Bronchial epithelial cell (primary cell): ENCODE results near the gene PTPRN2. TPM values are rescaled to one million over a fixed set of nuclear protein-coding genes. Genes with fewer than 3 reads are reported as not detected.
A peak's percentile ranks its signal among the peaks of the same experiment; 100 is the strongest.

ENCODE experiments used
- DNase-seq: peaks from one replicate; pipeline ENCODE4 v3.0.0-alpha.2; 2010; ENCODE audit warnings: low read depth
- FAIRE-seq: peaks from 2 replicates; lab custom pipeline; 2011; peaks lifted over from hg19 to GRCh38; lab: Jason Lieb, UNC
- H3K27me3 ChIP-seq: 2 replicates; pipeline ENCODE4 v1.5.1; 2011; ENCODE audit warnings: low read length; ENCODE audit not compliant: control insufficient read depth, insufficient read depth
- H3K36me3 ChIP-seq: 2 replicates; pipeline ENCODE4 v1.5.1; 2011; ENCODE audit warnings: low read length; ENCODE audit not compliant: control insufficient read depth, insufficient read depth
- H3K4me3 ChIP-seq: 2 replicates; pipeline ENCODE4 v1.5.1; 2011; ENCODE audit warnings: mild to moderate bottlenecking, low read depth, low read length, control low read depth
- CTCF ChIP-seq: IDR thresholded peaks from 2 replicates; pipeline ENCODE4 v1.5.1; 2011; ENCODE audit warnings: mild to moderate bottlenecking, moderate library complexity, low read length, control low read depth, inconsistent platforms; ENCODE audit not compliant: insufficient read depth, severe bottlenecking
- total RNA-seq: library from RNA; depleted of rRNA; stranded (reverse); fragments of >200 nt; gene quantifications from 2 replicates; pipeline ENCODE4 v1.2.1, GENCODE V29; 2014

The PTPRN2 gene
- total RNA-seq, 1 donor from 2014 or later: 1.1 TPM

DNA sequence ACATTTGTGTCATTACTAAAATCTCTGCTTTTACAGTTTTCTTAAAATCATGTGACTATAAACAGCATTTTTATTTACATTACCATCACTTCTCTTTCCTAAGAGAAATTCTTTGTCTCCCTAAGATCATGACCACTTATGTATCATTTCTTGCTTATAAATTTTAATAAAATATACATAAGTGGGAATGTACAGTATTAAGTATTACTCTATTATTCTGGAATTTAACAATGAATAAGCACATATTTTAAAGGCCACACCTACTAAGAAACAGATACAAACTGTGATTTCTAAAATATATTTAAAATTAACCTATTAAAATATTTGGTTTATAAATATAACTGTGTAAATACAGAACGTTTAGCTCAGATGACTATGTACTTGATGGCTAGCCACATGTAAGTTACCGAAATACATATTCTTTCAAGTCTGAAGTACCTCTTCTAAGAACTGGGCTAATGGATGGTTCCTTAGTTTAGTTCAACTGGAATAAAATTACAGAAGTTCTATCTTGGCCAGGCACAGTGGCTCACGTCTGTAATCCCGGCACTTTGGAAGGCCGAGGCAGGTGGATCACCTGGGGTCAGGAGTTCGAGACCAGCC is 33.3 kb upstream of the PTPRN2 start:
- no peak for TF ChIP-seq CTCF
- FAIRE-seq: no peak
- Histone ChIP-seq H3K4me3 (no peak overlapping the region), H3K27me3 (no peaks in the 10 kb centered on the region), H3K36me3 (no peaks in the 10 kb centered on the region)
- DNase-seq: no peak

- DNase-seq (no peak), FAIRE-seq (no peak)
- Histone ChIP-seq H3K4me3 (no peak overlapping the region), H3K27me3 (no peaks in the 10 kb centered on the region), H3K36me3 (no peaks in the 10 kb centered on the region)
- TF ChIP-seq CTCF: no peak
Measured at GRCh38 chr7:158620418-158620817, 32.8 kb upstream of the PTPRN2 start.

- DNase-seq (no peak), FAIRE-seq (no peak)
- H3K4me3 ChIP-seq: no peak overlapping the region
- H3K27me3 ChIP-seq: no peaks in the 10 kb centered on the region
- no peak for TF ChIP-seq CTCF
- no peaks in the 10 kb centered on the region for H3K36me3 ChIP-seq
Measured at GRCh38 chr7:158618745-158619140, 31.1 kb upstream of the PTPRN2 start.

GRCh38 chr7:158617737-158618128 is 30.1 kb upstream of the PTPRN2 start:
- FAIRE-seq (no peak), DNase-seq (no peak)
- no peak for TF ChIP-seq CTCF
- Histone ChIP-seq H3K4me3 (no peak overlapping the region), H3K27me3 (no peaks in the 10 kb centered on the region), H3K36me3 (no peaks in the 10 kb centered on the region)

DNA sequence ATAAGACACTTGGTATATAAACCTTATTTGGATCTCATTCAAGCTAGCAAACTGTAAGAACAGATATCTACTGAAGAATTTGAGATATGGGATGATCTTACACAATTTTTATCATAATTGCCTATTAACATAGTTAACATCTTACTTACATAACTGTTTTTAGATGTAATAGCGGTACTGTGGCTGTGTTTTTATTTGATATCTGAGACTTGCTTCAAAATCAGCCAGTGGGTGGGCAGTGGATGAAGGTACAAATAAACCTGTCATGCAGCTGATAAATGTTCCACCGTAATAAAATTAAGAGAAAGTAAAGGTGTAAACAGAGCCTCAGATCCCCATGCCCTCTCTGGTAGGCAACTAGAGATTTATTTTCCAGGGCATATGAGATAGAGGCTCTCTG is 28.4 kb upstream of the PTPRN2 start:
- Histone ChIP-seq H3K36me3 (no peaks in the 10 kb centered on the region), H3K27me3 (no peaks in the 10 kb centered on the region), H3K4me3 (no peak overlapping the region)
- FAIRE-seq (no peak), DNase-seq (no peak)
- no peak for TF ChIP-seq CTCF

GRCh38 chr7:158614700-158615099 is 27.1 kb upstream of the PTPRN2 start:
- no peaks in the 10 kb centered on the region for H3K27me3 ChIP-seq
- FAIRE-seq: no peak
- DNase-seq: peak; percentile 27

More at GRCh38 chr7:158614700-158615099, 27.1 kb upstream of the PTPRN2 start:
- TF ChIP-seq CTCF: no peak
- H3K36me3 ChIP-seq: no peaks in the 10 kb centered on the region
- H3K4me3 ChIP-seq: no peak overlapping the region
